ENCODE results near the gene CDHR3. TPM values are rescaled to one million over a fixed set of nuclear protein-coding genes. Genes with fewer than 3 reads are reported as not detected.

The CDHR3 gene
- total RNA-seq, 1 donor from 2014 or later: 3.1 TPM

DNA sequence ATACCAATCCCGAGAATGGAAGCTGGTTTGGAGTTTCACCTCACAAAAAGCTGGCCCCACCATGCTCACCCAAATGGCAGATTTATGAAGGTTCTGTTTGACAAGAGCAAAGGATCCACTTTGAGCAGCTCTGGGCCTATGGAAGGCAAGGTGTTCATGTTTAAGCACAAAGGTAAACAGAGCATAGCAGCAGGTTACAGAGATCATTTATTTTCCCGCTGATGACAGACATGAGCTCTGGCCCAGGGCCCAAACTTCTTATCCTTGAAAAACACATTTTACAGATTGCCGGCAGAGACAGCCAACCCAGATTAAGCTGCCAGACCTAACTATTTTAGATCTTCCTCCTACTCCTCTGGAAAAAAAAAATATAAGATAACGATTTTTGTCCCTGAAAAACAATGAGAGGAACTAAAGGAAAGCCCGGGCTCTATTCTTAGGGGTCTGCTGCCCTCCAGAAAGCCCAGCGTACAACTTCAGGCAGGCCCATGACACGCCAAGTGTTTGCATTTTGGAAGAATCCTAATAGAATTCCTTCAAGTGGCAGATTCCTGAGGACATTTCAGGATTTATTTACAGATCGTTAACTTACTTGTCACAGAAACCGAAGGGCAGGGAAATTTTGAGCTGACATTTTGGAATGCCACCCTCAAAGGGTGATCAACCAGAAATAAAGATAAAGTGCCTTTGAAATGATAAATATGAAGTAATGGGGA lies 109.1 kb downstream of the CDHR3 start:
- DNase-seq (ENCODE audit: low read depth) (no peak), FAIRE-seq (no peak)
- TF ChIP-seq EZH2 (IDR thresholded peaks at IDR 0.05; ENCODE audit: insufficient read depth, low read length) (no peak), CTCF (IDR thresholded peaks at IDR 0.05; ENCODE audit: insufficient read depth, low read depth, low read length) (no peak)
- no peak overlapping the region for H3K4me3 Mint-ChIP-seq (ENCODE audit: unreplicated experiment)
- no peak overlapping the region for H3K27ac Mint-ChIP-seq (ENCODE audit: unreplicated experiment)
- no peak overlapping the region for H3K9ac ChIP-seq (ENCODE audit: low read length)
- H3K4me2 ChIP-seq (ENCODE audit: low read length): no peak overlapping the region
- H3K27me3 ChIP-seq (ENCODE audit: insufficient read depth, low read length): no peaks in the 10 kb centered on the region
- H3K4me1 ChIP-seq (ENCODE audit: insufficient read depth, low read length): peaks cover 8% of the 10 kb centered on the region
- no peaks in the 10 kb centered on the region for H3K9me3 Mint-ChIP-seq (ENCODE audit: unreplicated experiment)
- no peaks in the 10 kb centered on the region for H3K79me2 ChIP-seq (ENCODE audit: insufficient read depth, low read length)
- no peaks in the 10 kb centered on the region for H3K9me3 ChIP-seq (ENCODE audit: insufficient read depth, low read depth, low read length)
- peaks cover 5% of the 10 kb centered on the region for H3K4me1 Mint-ChIP-seq (ENCODE audit: low read depth, unreplicated experiment)
- peaks cover 5% of the 10 kb centered on the region for H3K27me3 Mint-ChIP-seq (ENCODE audit: low read depth, unreplicated experiment)
- H2AFZ ChIP-seq (ENCODE audit: low read depth, low read length): no peak overlapping the region
- no peaks in the 10 kb centered on the region for H3K36me3 ChIP-seq (ENCODE audit: insufficient read depth, low read length)
- no peak overlapping the region for H3K27ac ChIP-seq (ENCODE audit: low read depth, low read length)
- no peak overlapping the region for H3K4me3 ChIP-seq (ENCODE audit: insufficient read depth, low read depth, low read length)
- no peaks in the 10 kb centered on the region for H4K20me1 ChIP-seq (ENCODE audit: insufficient read depth, low read length)
- no peaks in the 10 kb centered on the region for H3K36me3 Mint-ChIP-seq (ENCODE audit: low read depth, unreplicated experiment)

- no peak overlapping the region for H3K27ac Mint-ChIP-seq (ENCODE audit: unreplicated experiment)
- TF ChIP-seq EZH2 (IDR thresholded peaks at IDR 0.05; ENCODE audit: insufficient read depth, low read length) (no peak), CTCF (IDR thresholded peaks at IDR 0.05; ENCODE audit: insufficient read depth, low read depth, low read length) (no peak)
- peaks cover 8% of the 10 kb centered on the region for H3K4me1 ChIP-seq (ENCODE audit: insufficient read depth, low read length)
Measured at GRCh38 chr7:106072715-106073091, 109.6 kb downstream of the CDHR3 start.

DNA sequence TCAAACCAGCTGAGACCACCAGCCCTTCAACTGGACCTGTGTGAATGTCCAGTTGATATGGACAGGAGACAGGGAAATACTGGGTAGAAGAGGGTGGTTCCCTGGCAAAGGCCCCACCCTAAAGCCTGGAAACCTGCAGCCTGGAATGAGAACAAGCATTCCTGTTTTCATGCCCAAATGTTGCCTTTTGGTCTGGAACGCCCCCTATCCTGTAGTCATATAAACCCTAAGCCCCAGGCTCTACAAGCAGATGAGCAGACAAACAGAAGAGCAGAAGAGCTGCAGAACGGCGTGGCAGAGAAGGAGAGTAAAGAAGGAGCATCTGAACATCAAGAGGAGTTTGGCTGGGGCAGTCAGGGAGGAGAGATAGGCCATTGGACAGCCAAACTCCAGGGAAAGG lies 110.6 kb downstream of the CDHR3 start:
- Histone ChIP-seq H3K4me2 (ENCODE audit: low read length) (no peak overlapping the region), H3K9ac (ENCODE audit: low read length) (no peak overlapping the region), H4K20me1 (ENCODE audit: insufficient read depth, low read length) (no peaks in the 10 kb centered on the region), H3K36me3 (ENCODE audit: insufficient read depth, low read length) (no peaks in the 10 kb centered on the region), H3K79me2 (ENCODE audit: insufficient read depth, low read length) (no peaks in the 10 kb centered on the region), H3K4me3 (ENCODE audit: insufficient read depth, low read depth, low read length) (no peak overlapping the region), H3K27ac (ENCODE audit: low read depth, low read length) (no peak overlapping the region), H3K9me3 (ENCODE audit: insufficient read depth, low read depth, low read length) (no peaks in the 10 kb centered on the region), H2AFZ (ENCODE audit: low read depth, low read length) (no peak overlapping the region), H3K27me3 (ENCODE audit: insufficient read depth, low read length) (no peaks in the 10 kb centered on the region), H3K4me1 (ENCODE audit: insufficient read depth, low read length) (peaks cover 8% of the 10 kb centered on the region)
- peaks cover 5% of the 10 kb centered on the region for H3K4me1 Mint-ChIP-seq (ENCODE audit: low read depth, unreplicated experiment)
- no peak for DNase-seq (ENCODE audit: low read depth)
- no peak for FAIRE-seq
- H3K27ac Mint-ChIP-seq (ENCODE audit: unreplicated experiment): no peak overlapping the region
- no peaks in the 10 kb centered on the region for H3K36me3 Mint-ChIP-seq (ENCODE audit: low read depth, unreplicated experiment)
- H3K9me3 Mint-ChIP-seq (ENCODE audit: unreplicated experiment): no peaks in the 10 kb centered on the region
- TF ChIP-seq EZH2 (IDR thresholded peaks at IDR 0.05; ENCODE audit: insufficient read depth, low read length): no peak
- TF ChIP-seq CTCF (IDR thresholded peaks at IDR 0.05; ENCODE audit: insufficient read depth, low read depth, low read length): no peak
- H3K27me3 Mint-ChIP-seq (ENCODE audit: low read depth, unreplicated experiment): peaks cover 3% of the 10 kb centered on the region
- H3K4me3 Mint-ChIP-seq (ENCODE audit: unreplicated experiment): no peak overlapping the region

More at GRCh38 chr7:106072715-106073091, 109.6 kb downstream of the CDHR3 start:
- no peak overlapping the region for H3K27ac ChIP-seq (ENCODE audit: low read depth, low read length)
- Mint-ChIP-seq H3K9me3 (ENCODE audit: unreplicated experiment) (no peaks in the 10 kb centered on the region), H3K27me3 (ENCODE audit: low read depth, unreplicated experiment) (peaks cover 5% of the 10 kb centered on the region), H3K4me1 (ENCODE audit: low read depth, unreplicated experiment) (peaks cover 5% of the 10 kb centered on the region), H3K36me3 (ENCODE audit: low read depth, unreplicated experiment) (no peaks in the 10 kb centered on the region), H3K4me3 (ENCODE audit: unreplicated experiment) (no peak overlapping the region)
- DNase-seq (ENCODE audit: low read depth) (no peak), FAIRE-seq (no peak)
- H3K4me2 ChIP-seq (ENCODE audit: low read length): no peak overlapping the region
- no peaks in the 10 kb centered on the region for H3K79me2 ChIP-seq (ENCODE audit: insufficient read depth, low read length)
- H3K9ac ChIP-seq (ENCODE audit: low read length): no peak overlapping the region
- H2AFZ ChIP-seq (ENCODE audit: low read depth, low read length): no peak overlapping the region
- no peaks in the 10 kb centered on the region for H4K20me1 ChIP-seq (ENCODE audit: insufficient read depth, low read length)
- H3K9me3 ChIP-seq (ENCODE audit: insufficient read depth, low read depth, low read length): no peaks in the 10 kb centered on the region
- no peaks in the 10 kb centered on the region for H3K27me3 ChIP-seq (ENCODE audit: insufficient read depth, low read length)
- no peaks in the 10 kb centered on the region for H3K36me3 ChIP-seq (ENCODE audit: insufficient read depth, low read length)
- H3K4me3 ChIP-seq (ENCODE audit: insufficient read depth, low read depth, low read length): no peak overlapping the region
